Epithelial cell of prostate (primary cell): Measurements from ENCODE around the gene RAB5A.
"Not testable (repeated sequence)": the region's sequence is repeated elsewhere in the genome, so short reads cannot be mapped to it uniquely, and the experiment has no call there.

Experiments used
- DNase-seq: peaks from one replicate; pipeline ENCODE4 v3.0.0-alpha.2; 2011; ENCODE audit warnings: low read depth, low spot score
- H3K27ac ChIP-seq: fragments of 450-650 bp; 2 replicates; pipeline ENCODE4 v1.5.1; 2017; ENCODE audit warnings: mild to moderate bottlenecking

Gene RAB5A

DNA sequence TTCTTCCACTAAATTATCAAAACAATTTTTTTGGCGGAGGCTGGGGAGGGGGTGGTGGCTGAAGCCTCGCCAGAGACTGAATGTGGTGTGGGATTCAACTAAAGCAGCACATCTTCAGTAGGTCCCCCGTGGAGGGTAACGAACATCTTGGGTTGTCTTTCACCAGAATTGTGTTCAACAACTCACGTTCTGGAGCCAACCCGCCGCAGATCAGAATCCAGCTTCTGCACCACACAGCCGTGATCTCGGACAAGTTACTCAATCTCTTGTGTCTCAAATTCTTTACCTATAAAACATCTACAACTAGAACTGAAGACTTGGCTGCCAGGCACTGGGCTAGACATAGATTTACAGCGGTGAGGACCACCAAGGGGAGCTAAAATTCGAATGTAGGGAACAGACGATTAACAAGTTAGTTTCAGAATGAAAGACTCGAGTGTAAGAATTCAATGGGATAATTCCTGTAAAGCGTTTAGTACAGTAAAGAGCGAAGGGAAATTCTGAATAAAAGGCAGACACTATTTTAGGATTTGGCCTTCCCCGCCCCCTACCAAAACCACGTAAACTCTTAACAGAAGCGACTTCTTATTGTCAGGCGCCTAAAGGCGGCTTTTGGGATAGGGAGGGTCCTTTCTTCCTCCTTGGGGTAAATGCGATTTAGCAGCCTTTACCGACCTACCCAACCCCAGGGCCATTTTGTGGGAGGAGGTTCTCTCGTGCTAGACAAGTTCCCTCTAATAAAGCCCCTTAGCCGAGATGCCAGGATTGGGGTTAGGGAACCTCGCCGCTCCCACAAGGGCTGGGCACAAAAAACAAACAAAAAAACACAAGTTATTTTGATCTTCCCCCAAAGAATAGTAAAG lies 697 bp upstream of the RAB5A start:
- no peak for DNase-seq
- peak overlapping the region; percentile 98 for H3K27ac ChIP-seq

GRCh38 chr3:19947549-19948225 lies 790 bp downstream of the RAB5A start:
- DNase-seq, result no peak
- H3K27ac ChIP-seq, result peak overlapping the region; percentile 98

GRCh38 chr3:19948226-19948591 lies 1.3 kb downstream of the RAB5A start:
- H3K27ac ChIP-seq, result peak overlapping the region; percentile 98
- DNase-seq, result no peak

DNA sequence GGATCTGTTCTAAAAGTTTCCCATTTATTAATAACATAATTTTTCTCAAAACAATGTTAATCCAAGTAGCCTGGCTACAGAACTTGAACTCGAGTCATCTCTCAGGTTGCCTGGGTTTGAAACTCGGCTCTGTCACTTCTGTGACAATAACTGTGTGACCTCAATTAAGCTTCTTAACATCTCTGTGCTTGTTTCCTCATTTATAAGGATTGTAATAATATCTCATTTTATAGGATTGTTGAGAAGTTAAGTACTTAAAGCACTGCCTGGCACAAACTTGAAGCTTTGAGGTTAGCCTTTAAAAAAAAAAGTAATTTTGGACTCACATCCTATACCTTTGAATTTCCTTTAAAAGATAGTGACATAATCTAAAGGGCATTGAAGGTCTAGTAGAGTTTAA lies 3.4 kb downstream of the RAB5A start:
- DNase-seq, result no peak
- H3K27ac ChIP-seq, result no peak overlapping the region

- no peak overlapping the region for H3K27ac ChIP-seq
- no peak for DNase-seq
Observed at GRCh38 chr3:19954676-19955075, 7.8 kb downstream of the RAB5A start.

DNA sequence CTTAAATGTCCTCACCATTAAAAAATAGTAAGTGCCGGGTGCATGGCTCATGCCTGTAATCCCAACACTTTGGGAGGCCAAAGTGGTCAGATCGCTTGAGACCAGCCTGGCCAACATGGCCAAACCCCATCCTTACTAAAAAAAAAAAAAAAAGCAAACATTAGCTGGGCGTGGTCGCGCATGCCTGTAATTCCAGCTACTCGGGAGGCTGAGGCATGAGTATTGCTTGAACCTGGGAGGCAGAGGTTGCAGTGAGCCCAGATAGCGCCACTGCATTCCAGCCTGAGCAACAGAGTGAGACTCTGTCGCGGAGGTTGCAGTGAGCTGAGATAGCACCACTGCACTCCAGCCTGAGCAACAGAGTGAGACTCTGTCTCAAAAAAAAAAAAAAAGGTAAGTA lies 10.5 kb downstream of the RAB5A start:
- not testable (repeated sequence) for H3K27ac ChIP-seq, DNase-seq

- no peak for DNase-seq
- H3K27ac ChIP-seq, result no peak overlapping the region
Observed at GRCh38 chr3:19959505-19959904, 12.6 kb downstream of the RAB5A start.

GRCh38 chr3:19960696-19961095 lies 13.8 kb downstream of the RAB5A start:
- DNase-seq, result no peak

DNA sequence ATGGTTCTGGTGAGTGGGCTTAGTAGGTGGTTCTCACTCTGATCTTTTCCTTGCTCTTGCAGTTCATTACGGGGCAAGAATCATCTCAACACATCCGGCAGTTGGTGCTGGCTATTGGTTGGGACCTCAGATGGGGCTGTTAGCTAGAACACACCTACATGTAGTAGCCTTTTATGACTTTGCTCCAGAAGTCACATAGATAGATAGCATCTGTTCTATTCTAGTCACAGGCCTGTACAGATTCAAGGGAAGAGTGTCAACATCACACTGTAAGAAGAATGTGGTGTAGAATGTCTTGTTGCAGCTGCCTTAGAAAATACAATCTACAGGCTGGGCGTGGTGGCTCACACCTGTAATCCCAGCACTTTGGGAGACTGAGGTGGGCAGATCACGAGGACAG lies 15.1 kb downstream of the RAB5A start:
- DNase-seq, result no peak
- H3K27ac ChIP-seq, result no peak overlapping the region

More at GRCh38 chr3:19960696-19961095, 13.8 kb downstream of the RAB5A start:
- H3K27ac ChIP-seq, result no peak overlapping the region

- DNase-seq, result no peak
- H3K27ac ChIP-seq, result no peak overlapping the region
Observed at GRCh38 chr3:19967208-19967607, 20.3 kb downstream of the RAB5A start.

DNA sequence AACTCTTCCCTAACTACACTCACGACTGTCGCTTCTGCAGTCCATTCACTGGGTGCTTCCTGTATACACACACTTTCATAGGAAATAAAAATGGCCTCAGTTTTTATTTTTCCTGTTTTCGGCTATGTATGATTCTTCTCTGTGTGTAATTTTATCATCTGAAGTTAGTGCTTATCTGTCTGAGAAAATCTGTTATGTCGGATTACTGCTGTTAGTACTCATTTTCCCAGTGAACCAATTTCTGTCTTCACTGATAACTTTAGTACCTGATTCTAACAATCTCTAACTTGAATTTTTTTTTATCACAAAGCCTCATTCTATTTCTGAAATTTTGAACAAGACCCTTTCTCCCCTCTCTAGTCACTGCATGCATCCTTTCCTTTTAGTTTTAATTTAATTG lies 20.9 kb downstream of the RAB5A start:
- DNase-seq, result no peak
- no peak overlapping the region for H3K27ac ChIP-seq

DNA sequence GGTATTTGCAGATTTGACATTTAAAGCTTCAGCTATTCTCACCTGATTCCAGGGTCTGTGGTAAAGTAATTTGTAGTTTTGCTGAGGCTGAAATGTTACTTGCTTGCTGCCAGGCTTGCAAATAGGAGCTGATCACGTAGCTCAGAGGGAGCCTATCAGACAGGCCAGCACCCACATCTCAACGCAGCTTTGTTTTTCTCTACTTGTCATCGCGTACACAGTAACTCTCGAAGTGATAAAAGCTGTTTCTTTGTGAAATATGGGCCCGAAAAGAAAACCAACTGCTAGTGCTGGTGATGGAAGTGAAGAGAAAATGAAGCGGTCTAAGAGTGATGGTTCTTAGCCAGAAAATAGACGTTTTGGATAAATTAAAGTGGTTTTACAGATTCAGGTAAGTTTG lies 23.4 kb downstream of the RAB5A start:
- DNase-seq, result no peak
- no peak overlapping the region for H3K27ac ChIP-seq

- no peak for DNase-seq
- H3K27ac ChIP-seq, result no peak overlapping the region
Observed at GRCh38 chr3:19972054-19972453, 25.2 kb downstream of the RAB5A start.

DNA sequence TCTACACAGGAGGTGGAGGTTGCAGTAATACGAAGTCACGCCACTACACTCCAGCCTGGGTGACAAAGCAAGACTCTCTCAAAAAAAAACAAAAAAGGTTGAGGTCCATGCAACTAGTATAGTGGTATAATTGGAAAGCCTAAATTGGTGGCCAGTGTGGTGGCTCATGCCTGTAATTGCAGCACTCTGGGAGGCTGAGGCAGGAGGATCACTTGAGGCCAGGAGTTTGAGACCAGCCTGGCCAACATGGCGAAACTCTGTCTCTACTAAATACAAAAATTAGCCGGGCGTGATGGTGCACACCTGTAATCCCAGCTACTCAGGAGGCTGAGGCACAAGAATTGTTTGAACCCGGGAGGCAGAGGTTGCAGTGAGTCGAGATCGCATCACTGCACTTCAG lies 42.0 kb downstream of the RAB5A start:
- not testable (repeated sequence) for H3K27ac ChIP-seq, DNase-seq

DNA sequence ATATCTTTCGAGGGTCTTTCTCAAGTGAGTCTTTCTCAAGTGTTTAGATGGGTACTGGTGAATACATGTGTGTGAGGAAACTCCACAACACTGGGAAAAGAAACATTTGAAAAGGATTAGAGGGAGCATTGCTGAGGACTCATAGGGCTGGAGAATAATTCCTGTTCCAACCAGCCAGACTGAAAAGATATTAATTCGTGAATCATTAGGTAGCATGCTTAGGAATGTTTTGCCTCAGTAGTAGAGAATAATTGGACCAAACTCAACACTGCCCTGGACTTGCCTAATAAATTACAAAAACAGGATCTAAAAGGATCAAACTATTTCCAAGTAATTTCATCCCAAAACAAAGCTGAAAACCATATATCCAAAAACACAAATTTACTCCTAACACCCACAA lies 47.9 kb downstream of the RAB5A start:
- no peak overlapping the region for H3K27ac ChIP-seq
- no peak for DNase-seq

- DNase-seq, result no peak
- no peak overlapping the region for H3K27ac ChIP-seq
Observed at GRCh38 chr3:19997502-19997901, 50.6 kb downstream of the RAB5A start.

- H3K27ac ChIP-seq, result no peak overlapping the region
- no peak for DNase-seq
Observed at GRCh38 chr3:20001932-20002331, 55.0 kb downstream of the RAB5A start.

- DNase-seq, result no peak
- no peak overlapping the region for H3K27ac ChIP-seq
Observed at GRCh38 chr3:20007960-20008359, 61.1 kb downstream of the RAB5A start.

DNA sequence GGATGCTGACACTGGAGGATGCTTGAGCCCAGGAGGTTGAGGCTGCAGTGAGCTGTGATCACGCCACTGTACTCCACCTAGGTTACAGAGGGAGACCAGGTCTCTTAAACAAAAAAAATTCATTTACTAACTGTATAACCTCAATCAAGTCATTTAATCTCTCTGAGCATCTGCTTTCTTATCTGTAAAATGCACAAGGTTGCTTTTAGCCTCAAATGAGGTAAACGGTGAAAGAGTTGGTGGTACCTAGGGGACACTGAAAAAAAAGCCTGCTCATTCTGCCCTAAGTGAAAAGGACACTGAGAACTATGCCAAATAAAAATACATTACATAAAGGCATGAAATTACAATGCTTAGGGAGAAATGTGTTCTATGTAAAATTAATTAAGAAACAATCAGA lies 61.7 kb downstream of the RAB5A start:
- no peak overlapping the region for H3K27ac ChIP-seq
- DNase-seq, result no peak

- no peak within 1 kb of the TSS for H3K27ac ChIP-seq
- no peak for DNase-seq
Observed at GRCh38 chr3:20012164-20012563, 65.3 kb downstream of the RAB5A start, which contains the start of gene PP2D1. PP2D1 (minus strand) TSS chr3:20012264; CDS start chr3:20012072, 192 bp downstream.

- no peak for DNase-seq
- H3K27ac ChIP-seq, result no peak overlapping the region
Observed at GRCh38 chr3:20013396-20013795, 66.5 kb downstream of the RAB5A start.

DNA sequence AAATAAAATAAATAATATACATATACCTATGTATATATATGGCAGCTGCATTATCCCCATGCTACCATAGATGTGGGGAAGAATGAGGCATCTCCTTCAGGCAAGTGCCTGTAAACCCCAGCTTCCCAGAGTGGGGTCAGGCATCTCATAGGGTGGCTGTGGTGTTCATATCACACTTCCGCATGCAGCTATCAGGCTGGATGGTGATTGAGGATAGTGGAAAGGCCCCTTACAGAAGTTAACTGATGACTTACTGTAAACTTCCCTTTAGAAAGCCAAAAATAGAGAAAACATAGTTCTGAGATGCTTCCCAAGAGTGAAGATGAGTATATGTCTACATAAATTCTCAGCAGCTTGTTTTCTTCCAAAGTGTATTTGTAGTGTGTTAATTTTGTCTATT lies 68.6 kb downstream of the RAB5A start:
- no peak for DNase-seq
- no peak overlapping the region for H3K27ac ChIP-seq
